GM12801 (cell line): Measurements from ENCODE around the gene PDE6D.

Experiments used
- CTCF ChIP-seq: IDR thresholded peaks from one replicate; pipeline ENCODE4 v1.5.1; 2011; ENCODE audit warnings: control low read depth; ENCODE audit not compliant: insufficient read length; ENCODE audit errors: extremely low read depth

The PDE6D gene

GRCh38 chr2:231714639-231715498 lies 66.2 kb downstream of the PDE6D start:
- TF ChIP-seq CTCF, result no peak

- no peak for TF ChIP-seq CTCF
Observed at GRCh38 chr2:231713730-231714638, 67.1 kb downstream of the PDE6D start.

GRCh38 chr2:231711677-231712450 lies 69.2 kb downstream of the PDE6D start:
- TF ChIP-seq CTCF, result no peak

- TF ChIP-seq CTCF, result no peak
Observed at GRCh38 chr2:231710799-231711676, 70.0 kb downstream of the PDE6D start.

- no peak for TF ChIP-seq CTCF
Observed at GRCh38 chr2:231709981-231710798, 70.9 kb downstream of the PDE6D start.

GRCh38 chr2:231709636-231709980 lies 71.5 kb downstream of the PDE6D start:
- no peak for TF ChIP-seq CTCF
